Left cardiac atrium (tissue), 4 donors: Measurements from ENCODE around the gene CNTNAP5. TPM values are rescaled to one million over a fixed set of nuclear protein-coding genes. Genes with fewer than 3 reads are reported as not detected.

Experiments
- ATAC-seq, 2 donors: fragments of 200-7000 bp; cut with Tn5 transposase; one replicate each; pipeline ENCODE4 v1.9.1; 2020; ENCODE audit warnings: mild to moderate bottlenecking in 2 of 2, moderate library complexity in 2 of 2
- DNase-seq: peaks from one replicate; pipeline ENCODE4 v3.0.0-alpha.2; 2020
- intact Hi-C, 2 donors: fragments of 100-400 bp; cut with DNase I; formaldehyde crosslinking; loops; one replicate each; pipeline versions ENCODE4 v1.14.1 to v1.15.1; 2022 to 2023
- total RNA-seq, 2 donors: library from RNA; stranded (reverse); fragmentation: NEBNext Ultra II Directional; extraction: Animal tissue kit (Norgen Biotek cat#: 25700); gene quantifications; one replicate each; pipeline ENCODE4 v1.2.1, GENCODE V29; 2021
- donor health status: DM: no; HTN: yes; CAD: no.
- donor health status: DM: no; HTN: yes; CAD: no; lungs with severe emphysema.
- donor health status: DM: yes; HTN: yes; CAD: no.
- donor health status: Dilated cardiomyopathy.

The CNTNAP5 gene
- total RNA-seq, 2 donors from 2014 or later, result not detected

DNA sequence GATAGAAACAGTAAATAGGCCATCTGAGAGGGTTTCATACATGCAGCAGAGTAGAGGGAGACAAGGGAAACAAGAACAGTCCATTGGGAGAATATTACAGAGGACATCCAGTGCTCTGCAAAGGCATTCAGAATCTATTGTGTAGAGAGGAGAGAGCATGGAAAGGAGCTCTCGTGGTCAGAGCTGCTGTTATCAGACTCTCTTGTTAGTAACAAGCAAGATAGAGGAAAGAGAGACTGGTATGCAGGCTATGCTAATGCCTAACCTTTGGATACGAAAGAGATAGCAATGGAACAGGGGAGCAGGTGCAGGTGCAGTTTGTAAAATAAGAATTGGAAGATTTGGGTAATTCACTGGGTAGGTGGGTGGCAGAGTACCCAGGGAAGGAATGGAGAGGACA lies 855.9 kb downstream of the CNTNAP5 start:
- DNase-seq, result no peak
- ATAC-seq, result no peak
- intact Hi-C loops, result no loop called here

DNA sequence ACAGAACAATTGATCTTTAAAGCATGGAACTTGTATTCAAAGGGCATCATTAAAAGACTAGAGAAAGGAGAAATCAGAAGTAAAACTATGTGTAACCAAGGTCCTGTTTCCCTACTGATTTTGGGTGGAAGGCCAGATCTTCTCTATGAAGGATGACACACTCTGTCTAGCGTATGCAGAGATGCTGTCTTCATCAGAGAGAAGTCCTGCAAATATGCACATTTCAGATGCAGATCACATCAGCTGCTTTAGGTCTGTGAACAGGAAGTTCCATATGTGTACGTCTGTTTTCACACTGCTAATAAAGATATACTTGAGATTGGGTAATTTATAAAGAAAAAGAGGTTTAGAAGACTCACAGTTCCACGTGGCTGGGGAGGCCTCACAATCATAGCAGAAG lies 857.3 kb downstream of the CNTNAP5 start:
- DNase-seq, result no peak
- intact Hi-C loops, result no loop called here
- ATAC-seq, result no peak

DNA sequence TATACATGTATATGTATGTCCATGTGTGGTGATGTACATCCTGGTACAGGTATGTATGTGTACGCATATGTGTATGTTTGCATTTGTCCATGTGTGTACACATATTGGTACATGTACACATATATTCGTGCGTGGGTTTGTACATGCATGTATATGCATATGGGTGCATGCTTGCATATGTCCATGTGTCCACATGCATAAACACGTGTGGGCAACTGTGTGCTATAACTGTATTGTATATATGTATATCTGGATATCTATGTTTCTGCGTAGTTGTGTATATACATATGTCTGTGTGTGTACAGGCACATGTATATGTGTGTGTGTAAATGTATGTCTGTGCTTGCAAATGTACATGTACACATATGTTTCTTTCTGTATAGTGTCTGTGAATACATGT lies 858.5 kb downstream of the CNTNAP5 start:
- intact Hi-C loops, result no loop called here
- DNase-seq, result no peak
- no peak for ATAC-seq

DNA sequence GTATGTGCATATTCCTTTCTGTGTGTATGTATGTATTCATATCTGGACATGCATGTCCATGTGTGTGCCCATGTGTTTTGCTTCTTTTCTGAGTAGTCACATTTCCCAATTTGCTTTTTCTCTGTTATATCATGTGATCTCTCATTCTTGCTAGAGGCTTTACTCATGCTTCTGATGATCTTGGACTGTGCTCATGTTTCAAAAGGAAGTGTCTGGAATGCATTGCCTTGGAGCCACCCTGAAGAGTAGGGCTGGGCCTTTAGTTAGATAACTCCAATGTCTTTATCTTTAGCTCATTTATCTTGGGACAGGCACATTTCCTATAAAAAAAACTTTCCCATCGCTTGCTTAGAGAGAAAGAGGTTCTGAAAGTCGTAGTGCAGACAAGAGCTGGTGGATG lies 859.2 kb downstream of the CNTNAP5 start:
- ATAC-seq, result peak in 1 of 2 donors; percentile 81
- DNase-seq, result no peak
- intact Hi-C loops, result no loop called here

DNA sequence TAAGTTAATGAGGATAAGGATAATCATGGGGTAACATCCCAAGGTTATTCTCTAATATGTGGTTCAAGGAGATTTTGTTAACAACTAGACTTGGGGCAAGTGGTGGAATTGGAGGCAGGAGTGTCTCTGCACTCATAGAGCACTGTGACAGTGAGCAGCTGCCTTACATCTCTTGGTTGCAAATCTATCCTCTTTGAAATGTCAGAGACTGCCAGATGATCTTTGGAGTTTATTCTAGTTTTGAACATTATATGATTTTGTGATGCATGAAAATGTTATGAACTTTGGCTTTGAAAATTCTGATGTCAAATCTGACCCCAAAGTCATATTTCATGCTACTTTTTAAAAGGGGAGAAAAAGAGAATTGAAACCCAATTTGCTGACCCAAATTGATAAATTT lies 861.1 kb downstream of the CNTNAP5 start:
- DNase-seq (no peak), ATAC-seq (no peak)
- intact Hi-C loops, result no loop called here

DNA sequence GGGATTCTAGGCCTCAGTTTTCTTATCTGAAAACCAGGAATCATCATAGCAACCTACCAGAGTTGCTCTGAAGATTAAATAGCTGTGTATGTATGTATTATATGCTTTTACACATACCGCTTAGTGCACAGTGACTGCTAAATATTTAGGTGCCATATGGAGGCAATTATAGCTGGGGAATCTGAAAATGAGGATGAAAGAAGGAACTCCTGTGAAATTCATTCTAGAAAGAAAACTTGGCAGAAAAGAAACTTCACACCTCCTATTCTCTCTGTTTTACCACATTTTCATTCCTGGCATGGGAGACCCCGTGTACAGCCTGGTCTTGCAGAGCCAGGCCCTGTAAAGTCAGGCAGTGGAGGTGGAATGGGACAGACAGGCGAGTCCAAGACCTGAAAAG lies 862.4 kb downstream of the CNTNAP5 start:
- intact Hi-C loops, result no loop called here
- no peak for ATAC-seq
- no peak for DNase-seq

DNA sequence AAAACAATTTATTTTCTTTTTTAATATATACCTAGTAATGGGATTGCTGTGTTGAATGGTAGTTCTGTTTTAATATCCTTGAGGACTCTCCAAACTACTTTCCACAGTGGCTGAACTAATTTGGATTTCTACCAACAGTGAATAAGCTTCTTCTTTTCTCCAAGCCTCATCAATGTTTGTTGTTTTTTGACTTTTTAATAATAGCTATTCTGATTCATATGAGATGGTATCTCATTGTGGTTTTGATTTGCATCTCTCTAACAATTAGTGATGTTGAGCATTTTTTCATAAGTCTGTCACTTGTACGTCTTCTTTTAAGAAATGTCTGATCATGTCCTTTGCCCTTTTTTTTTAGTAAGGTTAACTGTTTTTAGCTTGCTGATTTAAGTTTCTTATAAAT lies 863.3 kb downstream of the CNTNAP5 start:
- DNase-seq (no peak), ATAC-seq (no peak)
- intact Hi-C loops, result no loop called here

DNA sequence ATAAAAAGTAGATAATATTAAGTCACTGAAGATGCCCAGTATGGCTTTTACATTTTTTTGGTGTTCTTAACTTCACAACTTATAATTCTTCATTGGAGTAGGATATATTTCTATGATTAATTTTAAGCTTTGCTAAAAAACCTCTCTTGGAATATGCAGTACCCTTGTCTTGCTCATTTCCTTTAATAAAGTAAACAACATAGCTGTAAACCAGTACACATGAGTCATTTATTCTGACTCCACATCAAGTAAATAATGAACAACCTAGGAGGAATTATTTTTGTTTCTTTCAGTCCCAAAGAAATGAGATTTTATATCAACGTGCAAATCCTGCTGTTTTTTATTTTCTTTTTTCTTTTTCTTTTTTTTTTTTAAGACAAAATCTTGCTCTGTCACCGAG lies 869.1 kb downstream of the CNTNAP5 start:
- intact Hi-C loops, result no loop called here
- no peak for DNase-seq
- no peak for ATAC-seq

DNA sequence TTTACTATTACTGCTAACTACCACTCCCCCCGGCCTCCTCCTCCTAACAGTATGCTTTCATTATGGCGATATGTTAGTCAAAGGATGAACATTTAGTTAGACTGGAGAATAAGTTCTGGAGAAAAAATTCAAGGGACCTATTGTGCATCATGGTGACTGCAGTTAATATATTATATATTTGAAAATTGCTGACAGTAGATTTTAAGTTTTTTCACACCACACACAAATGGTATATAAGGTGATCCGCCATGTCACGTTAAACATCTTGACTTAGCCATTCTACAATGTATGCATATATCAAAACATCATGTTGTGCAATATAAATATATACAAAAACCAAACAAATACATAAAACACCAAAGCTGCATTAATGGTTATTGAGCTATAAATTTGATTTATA lies 873.7 kb downstream of the CNTNAP5 start:
- no peak for ATAC-seq
- DNase-seq, result no peak
- intact Hi-C loops, result no loop called here

DNA sequence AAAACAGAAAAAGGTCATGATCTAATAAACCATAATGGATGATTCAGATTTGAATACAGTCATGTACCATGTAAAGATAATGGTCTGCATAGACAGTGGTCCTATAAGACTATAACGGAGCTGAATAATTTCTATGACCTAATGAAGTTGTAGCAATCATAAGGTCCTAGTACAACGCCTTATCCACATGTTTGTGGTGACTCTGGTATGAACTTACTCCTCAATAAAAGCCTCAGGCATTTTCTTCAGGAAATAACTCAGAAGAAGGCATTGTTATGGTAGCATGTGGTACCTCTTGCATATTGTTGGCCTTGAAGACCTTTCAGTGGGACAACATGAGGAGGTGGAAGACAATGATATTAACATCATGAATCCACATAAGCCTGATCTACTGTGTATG lies 883.3 kb downstream of the CNTNAP5 start:
- no peak for ATAC-seq
- intact Hi-C loops, result no loop called here
- no peak for DNase-seq

DNA sequence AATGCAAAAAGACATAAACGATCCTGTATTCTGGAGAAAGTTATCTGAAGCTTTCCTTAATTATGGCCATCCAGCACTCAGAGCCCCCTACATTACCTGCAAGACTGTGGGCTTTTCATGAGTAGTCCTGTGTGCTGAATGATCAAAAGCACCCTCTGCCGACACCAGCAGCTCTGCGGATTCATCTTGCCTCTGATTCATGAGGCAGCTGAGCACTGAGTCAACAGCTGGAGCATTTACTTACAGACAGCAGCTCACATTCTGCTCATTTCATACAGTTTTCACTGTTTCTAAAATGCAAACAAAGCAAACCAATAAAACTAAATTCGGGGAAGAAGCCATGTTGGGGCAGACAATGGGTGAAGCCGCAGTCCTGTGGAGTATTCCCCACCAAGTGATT lies 886.5 kb downstream of the CNTNAP5 start:
- intact Hi-C loops, result no loop called here
- DNase-seq (no peak), ATAC-seq (no peak)

DNA sequence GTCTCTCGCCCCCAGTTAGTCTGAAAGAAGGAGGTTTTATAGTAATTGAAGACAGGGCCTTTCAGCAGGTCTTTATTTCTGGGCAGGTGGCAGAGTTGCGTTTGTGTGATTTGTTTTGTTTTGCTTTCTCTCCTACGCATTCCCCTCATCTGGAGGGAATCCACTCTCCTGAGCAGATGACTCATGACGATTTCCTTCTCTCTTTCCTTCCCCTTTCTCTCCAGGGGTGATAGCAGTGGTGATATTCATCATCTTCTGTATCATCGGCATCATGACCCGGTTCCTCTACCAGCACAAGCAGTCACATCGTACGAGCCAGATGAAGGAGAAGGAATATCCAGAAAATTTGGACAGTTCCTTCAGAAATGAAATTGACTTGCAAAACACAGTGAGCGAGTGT lies 888.8 kb downstream of the CNTNAP5 start:
- DNase-seq, result no peak
- intact Hi-C loops, result no loop called here
- ATAC-seq, result peak in 1 of 2 donors; percentile 49

DNA sequence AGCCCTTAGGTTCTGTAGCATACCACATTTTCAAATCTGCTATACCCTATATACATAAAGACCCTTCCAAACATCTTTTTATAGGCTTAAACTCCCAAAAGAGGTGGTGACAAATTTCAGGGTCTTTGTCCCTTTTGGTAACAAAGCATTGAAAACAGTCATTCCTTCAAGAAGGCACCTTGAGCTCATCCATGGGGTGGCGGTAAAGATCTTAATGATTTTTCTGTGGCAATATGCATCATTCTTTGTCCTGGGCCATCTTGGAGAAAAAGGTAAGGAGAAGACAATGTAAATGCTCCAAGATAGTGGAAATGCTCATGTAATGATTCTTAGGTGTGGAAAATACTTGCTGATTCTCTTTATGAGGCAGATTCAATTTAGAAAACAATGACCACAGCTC lies 890.5 kb downstream of the CNTNAP5 start:
- no peak for ATAC-seq
- intact Hi-C loops, result no loop called here
- no peak for DNase-seq

DNA sequence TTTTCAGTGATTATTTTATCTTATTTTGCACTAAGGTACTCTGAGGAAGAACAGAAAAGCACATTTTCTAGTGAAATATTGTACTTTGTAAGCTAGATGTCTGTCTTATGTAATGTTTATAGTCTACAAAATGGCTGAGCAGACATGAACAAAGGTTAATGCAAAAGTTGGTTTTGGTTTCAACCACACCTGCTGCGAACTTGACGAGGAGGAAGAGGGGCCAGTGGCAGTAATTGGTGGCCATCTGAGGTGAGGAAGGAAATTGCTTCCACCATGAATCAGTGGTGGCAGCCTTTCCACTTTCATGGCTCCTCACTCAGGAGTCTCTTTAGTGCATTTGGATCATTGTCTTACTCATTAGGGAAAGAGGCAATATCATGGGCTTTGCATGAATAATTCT lies 894.2 kb downstream of the CNTNAP5 start:
- DNase-seq (no peak), ATAC-seq (no peak)
- intact Hi-C loops, result no loop called here

DNA sequence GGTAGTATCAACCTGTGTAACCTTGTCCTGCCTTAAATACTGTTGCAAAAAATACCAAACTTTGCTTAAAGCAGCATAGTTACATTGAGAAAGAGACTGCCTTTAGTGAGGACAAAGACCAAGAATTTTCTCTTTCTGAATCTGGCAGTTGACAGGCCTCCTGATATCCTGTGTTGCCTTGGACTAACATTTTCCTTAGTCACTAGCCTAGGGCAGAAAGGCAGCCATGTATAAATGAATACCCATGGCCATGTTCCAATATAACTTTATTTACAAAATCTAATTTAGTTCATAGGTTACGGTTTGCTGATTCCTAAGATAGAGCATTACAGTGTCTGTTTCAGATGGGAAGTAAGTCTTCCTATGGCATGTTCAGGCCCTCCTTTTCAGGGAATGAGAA lies 895.4 kb downstream of the CNTNAP5 start:
- DNase-seq, result no peak
- intact Hi-C loops, result no loop called here
- no peak for ATAC-seq

DNA sequence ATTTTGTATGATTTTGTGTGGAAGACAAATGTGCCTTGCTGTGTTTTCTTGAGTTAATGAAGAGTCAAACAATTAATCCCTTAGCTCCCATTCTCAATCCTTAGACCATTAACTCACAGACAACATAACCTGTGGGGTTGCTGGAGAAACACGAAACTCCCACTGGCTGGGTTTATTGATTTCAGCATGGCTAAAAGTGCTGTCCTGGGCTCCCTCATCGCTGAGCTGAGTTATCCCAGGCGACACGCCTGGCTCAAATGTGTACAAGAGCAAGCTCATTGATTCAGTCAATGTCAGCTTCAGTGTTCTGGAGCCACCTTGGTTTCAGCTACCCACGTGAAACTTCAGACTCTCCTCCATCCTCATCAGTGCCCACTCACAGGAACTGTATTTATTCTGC lies 896.1 kb downstream of the CNTNAP5 start:
- intact Hi-C loops, result no loop called here
- ATAC-seq (no peak), DNase-seq (no peak)

DNA sequence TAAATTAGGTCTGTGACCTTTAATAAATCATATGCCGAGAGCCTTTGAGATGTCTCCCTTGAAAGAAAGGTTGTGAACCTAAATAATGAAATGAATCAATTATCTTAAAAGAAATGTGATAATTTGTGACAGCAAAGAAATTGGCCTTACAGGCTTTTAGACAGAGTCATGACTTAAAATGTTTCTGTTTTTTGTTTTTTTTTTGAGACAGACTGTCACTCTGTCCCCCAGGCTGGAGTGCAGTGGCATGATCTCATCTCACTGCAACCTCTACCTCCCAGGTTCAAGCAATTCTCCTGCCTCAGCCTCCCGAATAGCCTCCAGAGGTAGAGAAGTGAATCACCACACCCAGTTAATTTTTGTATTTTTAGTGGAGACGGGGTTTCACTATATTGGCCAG lies 898.0 kb downstream of the CNTNAP5 start:
- ATAC-seq (no peak), DNase-seq (no peak)
- intact Hi-C loops, result no loop called here

DNA sequence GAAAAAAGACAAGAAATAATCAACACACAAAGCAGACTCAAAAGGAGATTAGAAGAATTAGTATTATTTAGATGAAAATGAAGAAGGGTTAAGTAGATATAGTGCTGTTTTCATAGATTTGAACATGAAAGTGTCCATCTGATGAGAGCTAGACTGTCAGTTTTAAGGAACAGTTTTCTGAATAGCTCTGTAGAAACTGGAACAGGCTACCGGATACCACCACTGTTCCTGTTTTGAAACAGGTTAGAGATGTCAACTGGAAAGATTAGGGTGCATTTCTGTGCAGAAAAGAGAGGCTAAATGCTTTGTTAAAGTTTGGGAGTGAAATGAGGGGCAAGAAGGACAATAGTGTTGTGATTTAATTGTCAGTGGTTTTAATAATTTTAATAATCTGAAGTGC lies 908.8 kb downstream of the CNTNAP5 start:
- DNase-seq, result no peak
- no peak for ATAC-seq
- intact Hi-C loops, result no loop called here

DNA sequence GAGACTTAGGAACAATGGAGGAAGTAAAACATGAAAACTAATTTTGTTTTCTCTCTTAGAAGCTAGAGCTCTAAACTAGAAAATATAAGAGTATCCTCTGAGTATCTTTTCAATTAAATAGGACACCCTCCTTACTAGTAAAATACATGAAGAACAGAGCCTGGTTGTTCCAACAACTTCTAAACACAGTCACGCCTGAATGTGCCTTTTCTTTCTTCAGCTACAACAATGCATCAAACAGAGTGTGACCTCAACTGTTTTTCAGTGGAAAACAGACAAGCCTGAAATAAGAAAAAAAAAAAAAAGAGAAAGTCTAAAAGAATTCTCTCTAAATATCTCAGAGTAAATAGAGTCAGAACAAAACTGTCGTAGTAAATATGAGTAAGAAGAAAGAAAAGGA lies 928.8 kb downstream of the CNTNAP5 start:
- intact Hi-C loops, result no loop called here
- no peak for DNase-seq
- no peak for ATAC-seq

DNA sequence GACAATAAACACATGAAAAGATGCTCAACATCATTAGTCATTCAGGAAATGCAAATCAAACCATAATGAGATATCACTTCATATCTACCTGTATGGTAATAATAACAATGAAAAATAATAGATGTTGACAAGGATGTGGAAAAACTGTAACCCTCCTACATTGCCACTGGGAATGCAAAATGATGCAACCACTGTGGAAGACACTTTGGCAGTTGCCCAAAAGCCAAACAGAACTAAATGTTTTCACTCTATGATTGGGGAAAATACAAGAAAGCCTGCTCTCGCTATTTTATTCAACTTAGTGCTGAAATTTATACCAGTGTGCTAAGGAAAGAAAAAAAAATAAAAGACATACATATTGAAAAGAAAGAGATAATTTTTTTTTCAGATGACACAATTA lies 934.5 kb downstream of the CNTNAP5 start:
- DNase-seq (no peak), ATAC-seq (no peak)
- intact Hi-C loops, result no loop called here

DNA sequence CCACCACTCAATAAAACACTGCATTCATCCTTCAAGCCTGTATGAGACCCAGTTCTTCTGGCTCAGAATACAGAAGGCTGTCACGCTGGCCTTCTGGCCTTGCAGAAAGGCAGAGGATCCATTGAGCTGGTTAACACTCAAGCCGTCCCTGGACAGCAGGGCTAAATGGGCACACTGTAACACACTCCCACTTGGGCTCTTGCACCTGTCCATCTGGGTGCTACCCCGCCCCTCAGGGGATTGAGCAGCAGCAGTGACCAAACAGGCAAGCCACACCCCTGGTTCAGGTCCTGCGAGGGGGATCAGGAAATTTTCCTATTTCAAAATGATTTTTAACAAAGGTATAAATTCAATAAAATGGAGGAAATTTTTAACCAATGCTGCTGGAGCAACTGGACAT lies 936.0 kb downstream of the CNTNAP5 start:
- ATAC-seq (no peak), DNase-seq (no peak)
- intact Hi-C loops, result no loop called here
